ENCODE data around the gene ABHD8.

ABHD8 gene

DNA sequence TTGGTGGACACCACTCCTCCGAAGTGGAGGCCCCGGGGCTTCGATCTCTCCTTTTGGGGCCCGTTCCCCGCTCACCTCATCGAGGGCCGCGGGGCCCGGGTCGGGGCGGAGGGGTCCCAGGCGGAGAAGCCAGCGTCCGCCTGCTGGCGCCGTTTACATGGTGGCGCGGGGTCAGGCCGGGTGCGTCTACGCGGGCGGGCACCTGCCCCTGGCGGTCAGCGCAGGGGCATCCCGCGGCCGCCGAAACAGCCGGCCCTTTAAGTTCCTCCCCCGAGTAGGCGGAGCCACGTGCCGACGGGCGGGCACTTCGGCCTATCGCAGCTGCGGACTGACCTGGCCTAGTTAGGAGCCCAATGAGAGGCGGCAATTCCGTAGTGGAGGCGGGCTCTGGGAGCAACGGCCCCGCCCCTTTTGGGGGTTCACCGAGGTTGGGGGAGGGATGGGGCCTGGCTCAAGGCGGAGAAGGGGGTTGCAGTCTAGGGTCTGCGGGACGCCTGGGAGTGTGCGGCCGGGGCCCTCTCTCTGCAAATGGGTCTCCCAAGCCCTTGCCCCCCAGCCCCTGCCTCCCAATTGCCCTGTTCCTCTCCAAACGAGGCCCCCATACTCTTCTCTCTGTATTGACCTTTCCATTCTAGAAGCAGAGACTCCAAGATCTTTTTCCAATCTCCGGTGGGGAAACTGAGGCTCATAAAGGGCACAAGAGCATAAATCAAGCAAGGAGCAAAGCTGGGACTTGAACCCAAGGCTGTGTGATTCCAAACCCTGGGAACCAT lies at the start of gene ABHD8:
TSS of gene ABHD8 (minus strand) at position 259 of the 773 bp plus-strand sequence. CDS start 1,809 bp downstream, outside the sequence.
- peak; percentile 73 for DNase-seq

- no peak for DNase-seq
Measured at GRCh38 chr19:17352608-17353280, 49.5 kb upstream of the ABHD8 start.

GRCh38 chr19:17351815-17352435 lies 48.7 kb upstream of the ABHD8 start:
- DNase-seq = no peak

- DNase-seq = no peak
Measured at GRCh38 chr19:17348700-17349099, 45.5 kb upstream of the ABHD8 start.

DNA sequence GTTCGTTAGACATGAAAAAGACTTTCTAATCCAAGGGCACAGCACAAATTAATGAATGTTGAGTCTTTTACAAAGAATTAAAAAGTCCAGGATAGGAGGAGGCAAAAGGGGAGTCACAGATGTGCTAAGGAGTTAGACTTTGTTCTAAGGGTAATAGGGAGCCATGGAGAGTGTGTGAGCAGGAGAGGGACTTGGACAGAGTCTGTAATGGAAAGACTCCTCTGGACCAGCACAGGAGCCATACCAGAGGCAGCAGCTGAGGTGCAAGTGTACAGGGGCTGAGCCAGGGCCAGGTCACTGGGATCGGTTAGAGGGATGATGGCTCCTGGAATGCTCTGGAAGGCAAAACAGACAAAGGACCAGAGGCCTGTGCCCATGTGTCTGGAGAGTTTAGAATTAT lies 44.7 kb upstream of the ABHD8 start:
- no peak for DNase-seq

DNA sequence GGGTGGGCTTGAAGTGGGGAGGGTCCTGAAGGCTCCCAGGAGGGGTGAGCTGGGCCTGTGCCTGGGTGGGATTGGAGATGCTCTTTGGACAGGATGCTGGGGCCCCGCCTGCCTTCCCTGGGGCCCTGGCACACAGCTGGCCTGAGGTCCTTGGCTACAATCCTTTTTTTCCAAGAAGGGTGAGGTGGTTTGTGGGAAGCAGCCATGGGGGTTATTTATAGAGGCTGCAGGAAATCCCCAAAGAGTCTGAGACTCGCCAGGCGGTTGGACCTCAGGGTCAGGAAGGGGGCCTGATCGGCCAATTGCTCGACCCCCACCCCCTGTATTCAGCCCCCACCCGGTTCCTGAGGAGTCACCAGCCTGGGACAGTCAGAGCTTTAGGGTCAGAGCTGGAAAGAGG lies 44.1 kb upstream of the ABHD8 start:
- no peak for DNase-seq

- peak; percentile 19 for DNase-seq
Measured at GRCh38 chr19:17346109-17346671, 43.0 kb upstream of the ABHD8 start.

GRCh38 chr19:17341845-17342244 lies 38.6 kb upstream of the ABHD8 start:
- DNase-seq = no peak

DNA sequence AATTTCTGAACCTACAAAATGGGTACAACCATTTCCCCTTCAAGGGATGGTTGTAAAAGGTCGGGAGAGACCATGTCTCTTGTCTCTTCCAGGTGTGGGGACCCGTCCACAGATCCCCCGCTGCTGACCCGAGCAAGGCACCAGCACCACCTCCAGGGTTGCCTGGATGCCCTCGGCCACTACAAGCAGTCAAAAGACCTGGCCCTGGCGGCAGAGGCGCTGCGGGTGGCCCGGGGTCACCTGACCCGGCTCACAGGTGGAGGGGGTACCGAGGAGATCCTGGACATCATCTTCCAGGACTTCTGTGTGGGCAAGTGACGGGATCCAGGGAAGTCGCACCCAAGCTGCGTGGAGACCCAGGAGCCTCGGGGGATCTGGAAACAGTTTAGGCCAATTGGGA lies 38.2 kb upstream of the ABHD8 start:
- DNase-seq = no peak

GRCh38 chr19:17340871-17341357 lies 37.7 kb upstream of the ABHD8 start:
- DNase-seq = no peak

- no peak for DNase-seq
Measured at GRCh38 chr19:17340302-17340870, 37.2 kb upstream of the ABHD8 start.

GRCh38 chr19:17339088-17339741 lies 36.0 kb upstream of the ABHD8 start:
- DNase-seq = no peak

DNA sequence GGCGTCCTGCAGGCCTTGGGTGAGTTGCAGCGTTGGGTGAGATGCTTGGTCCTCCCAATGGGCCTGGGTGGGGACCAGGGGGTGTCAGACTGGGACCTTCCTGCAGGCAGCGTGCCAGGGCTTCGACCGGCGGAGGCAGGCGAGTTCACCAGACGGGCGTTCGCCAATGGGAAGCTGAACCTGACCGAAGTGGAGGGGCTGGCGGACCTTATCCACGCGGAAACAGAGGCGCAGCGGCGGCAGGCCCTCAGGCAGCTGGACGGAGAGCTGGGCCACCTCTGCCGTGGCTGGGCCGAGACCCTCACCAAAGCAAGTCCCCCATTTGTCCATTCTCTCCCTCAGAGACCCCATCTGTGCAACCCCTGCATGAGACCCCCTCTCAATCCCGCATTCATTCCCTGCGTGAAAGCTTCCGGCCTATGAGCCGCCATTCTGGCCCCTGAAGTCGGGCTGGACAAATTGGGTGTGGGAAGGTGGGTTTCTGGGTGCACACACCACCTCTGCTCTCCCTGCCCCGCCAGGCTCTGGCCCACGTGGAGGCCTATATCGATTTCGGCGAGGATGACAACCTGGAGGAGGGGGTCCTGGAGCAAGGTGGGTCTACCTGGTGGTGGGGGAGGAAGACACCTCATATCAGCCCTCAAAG lies 35.3 kb upstream of the ABHD8 start:
- no peak for DNase-seq

DNA sequence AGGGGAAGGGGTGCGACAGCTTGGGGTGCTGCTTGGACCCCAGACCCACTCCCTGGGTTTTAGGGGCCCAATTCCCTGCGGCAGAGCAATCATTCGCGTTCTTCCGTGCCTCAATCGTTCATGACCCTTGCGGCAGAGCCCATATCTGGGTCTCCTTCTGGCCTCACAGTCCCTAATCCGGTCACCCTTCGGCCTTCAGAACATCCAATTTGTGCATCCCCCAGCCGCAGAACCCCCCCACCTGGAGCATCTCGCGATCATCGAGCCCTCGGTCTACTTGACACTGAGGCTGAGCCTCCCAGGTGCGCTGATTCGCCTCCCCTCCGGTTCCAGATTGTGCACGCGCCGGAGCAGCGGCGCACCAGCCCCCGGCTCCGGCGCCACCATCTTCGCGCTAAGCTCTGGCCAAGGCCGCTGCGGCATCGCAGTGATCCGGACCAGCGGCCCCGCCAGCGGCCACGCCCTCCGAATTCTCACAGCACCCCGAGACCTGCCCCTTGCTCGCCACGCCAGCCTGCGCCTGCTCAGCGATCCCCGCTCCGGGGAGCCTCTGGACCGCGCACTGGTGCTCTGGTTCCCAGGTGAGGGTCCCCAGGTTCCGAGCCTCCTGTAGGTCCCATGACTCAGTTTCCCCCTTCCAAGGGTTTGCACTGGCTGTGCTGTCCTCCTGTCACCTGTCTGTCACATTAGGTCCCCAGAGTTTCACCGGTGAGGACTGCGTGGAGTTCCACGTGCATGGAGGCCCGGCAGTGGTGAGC lies 34.6 kb upstream of the ABHD8 start:
- DNase-seq = no peak

- DNase-seq = peak; percentile 97
Measured at GRCh38 chr19:17336872-17337674, 33.8 kb upstream of the ABHD8 start, which contains the start of gene GTPBP3. Gene GTPBP3, plus strand, starts transcription at chr19:17337553. Its CDS starts 59 bp downstream, at chr19:17337612.

DNA sequence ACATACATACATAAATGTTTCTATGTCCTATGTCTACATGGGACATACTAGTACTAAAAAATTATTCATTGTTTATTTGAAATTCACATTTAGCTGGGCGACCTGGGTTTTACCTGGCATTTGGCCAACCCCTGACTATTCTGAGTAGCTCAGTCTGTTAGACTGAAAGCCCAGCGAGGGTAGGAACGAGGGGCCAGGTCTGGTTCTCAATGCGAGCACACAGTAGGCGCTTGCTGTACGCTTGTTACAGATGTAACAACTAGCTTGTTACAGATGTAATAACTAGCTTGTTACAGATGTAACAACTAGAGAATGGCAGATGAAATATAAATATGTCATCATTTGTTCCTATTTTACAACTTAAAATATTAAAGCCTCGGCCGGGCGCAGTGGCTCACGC lies 32.4 kb upstream of the ABHD8 start:
- no peak for DNase-seq

GRCh38 chr19:17334414-17335409 lies 31.5 kb upstream of the ABHD8 start, which contains the start of gene ANO8:
Gene ANO8, minus strand, starts transcription at chr19:17334855. Its CDS starts 185 bp downstream, at chr19:17334670.
- DNase-seq = peak; percentile 91

DNA sequence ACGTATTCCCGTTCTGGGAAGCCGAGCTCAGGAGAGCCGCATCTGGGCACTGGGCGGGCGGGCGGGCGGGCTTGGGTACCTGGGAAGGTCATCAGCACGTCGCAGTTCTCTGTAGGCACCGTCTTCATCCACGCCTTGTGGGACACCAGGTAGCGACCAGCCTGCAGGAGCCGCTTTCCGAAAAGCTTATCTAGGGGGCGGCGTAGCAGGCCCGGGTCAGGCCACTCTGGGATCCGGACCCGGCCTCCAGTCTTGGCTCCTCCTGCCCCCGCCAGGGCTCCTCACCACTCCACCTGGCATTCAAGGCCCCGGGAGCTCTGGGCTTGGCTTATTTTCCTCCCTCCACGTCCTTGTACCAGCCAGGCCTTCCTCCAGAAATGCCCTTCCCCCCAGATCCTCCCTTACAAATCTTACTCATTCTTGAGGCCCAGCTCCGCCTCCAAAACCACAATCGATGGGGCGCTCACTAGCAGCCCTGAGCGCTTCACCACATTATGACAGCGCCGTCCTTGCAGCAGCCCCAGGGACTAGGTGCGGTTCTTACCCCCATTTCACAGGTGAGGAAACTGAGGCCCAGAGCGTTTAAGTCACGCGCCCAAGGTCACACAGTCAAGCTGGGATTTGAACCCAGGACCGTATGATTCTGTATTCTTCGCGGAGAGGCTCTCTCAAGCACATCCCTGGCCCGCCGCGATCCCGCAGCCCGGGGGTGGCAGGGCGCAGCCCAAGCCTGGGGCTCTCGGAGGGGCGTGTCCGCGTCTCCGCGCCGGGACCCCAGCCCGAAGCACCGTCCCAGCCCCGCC lies 30.6 kb upstream of the ABHD8 start:
- no peak for DNase-seq
